ENCODE results near the gene IFIT2.
"Not testable (repeated sequence)": the region's sequence is repeated elsewhere in the genome, so short reads cannot be mapped to it uniquely, and the experiment has no call there.

IFIT2 gene

DNA sequence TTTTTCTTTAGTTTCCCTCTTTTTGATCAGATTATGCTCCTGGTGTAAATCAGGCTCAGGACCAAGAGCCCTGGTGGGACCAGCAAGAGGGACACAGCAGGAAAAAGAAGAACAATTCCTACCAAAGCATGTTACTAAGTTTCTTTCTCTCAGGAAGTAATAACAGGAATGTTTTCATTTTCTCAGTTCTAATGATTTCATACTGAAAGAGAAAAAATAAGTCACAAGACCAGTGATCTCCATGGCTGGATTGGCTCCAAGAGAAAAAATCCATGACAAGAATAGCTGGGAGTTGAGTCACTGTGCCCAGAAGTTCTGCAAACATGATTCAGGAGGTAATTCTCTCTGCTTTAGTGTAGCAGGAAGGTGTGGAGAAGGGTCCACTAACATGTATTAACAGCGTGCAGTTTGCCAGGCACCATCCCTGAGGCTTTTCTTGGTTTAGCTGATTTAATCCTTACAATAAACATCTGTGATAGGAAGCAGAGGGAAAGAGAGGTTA, 23.8 kb upstream of the IFIT2 start:
- H3K4me3 ChIP-seq (ENCODE audit: low read length), result no peak overlapping the region
- DNase-seq (ENCODE audit: low read depth, low spot score), result no peak

DNA sequence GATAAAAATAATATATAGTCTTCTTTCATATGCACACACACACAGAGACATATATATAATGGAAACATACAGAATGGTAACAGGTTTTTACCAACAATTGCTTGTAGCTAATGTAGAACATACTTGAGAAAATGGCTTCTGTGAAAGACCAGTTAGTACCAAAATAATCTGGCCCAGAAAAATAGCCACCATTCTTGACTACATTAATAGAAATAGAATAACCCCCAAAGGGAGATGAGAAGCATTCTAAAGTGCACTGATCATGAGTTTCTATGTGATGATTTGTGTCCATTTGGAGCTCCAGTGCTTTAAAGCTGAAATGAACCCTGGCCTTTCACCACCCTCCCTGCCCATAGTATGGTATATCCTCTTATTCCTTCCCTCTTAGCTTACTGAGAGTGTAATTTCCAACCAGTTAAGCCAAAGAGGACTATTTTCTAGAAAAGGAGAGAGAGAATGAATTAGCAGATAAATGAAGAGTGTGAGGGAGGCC, 22.9 kb upstream of the IFIT2 start:
- H3K4me3 ChIP-seq (ENCODE audit: low read length), result no peak overlapping the region
- no peak for DNase-seq (ENCODE audit: low read depth, low spot score)

DNA sequence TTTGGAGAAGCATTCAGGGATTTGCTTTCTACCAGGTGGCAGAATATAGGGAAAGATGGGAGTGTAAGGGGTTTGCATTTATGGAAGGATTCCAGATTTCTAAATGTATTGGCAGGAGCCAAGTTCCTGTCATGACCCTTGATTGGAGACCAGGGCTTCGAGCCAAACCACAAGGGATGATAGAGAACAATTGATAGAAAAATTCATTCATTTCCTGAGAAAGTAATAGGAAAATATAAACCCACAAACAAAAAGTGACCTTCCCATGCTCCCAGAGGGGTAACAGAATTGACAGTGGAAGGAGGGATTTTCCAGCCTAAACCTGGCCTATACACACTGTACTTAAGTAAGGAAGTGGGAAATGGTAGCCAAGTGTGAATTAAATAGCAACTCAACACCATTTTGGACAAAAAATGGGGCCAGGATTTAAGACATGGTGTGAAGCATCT, 22.4 kb upstream of the IFIT2 start:
- H3K4me3 ChIP-seq (ENCODE audit: low read length), result no peak overlapping the region
- DNase-seq (ENCODE audit: low read depth, low spot score), result no peak

DNA sequence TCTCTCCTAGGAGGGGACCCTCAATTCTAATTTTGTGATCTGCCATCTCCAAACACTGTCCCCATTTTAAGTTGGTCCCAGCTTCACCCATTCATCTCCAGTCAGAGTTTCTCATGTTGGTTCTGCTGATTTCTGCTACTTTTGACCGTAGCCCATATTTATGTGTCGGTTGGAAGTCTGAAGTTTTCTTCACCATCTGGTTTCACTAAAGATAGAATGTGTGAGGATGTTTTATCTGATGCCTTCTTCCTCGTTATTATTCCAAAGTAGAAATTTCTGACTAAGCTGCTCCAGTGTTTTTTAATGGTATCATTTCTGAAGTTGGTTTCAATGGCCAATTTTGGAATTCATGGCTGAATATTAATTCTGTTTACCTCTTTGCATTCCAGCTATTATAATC, 21.3 kb upstream of the IFIT2 start:
- no peak for DNase-seq (ENCODE audit: low read depth, low spot score)
- no peak overlapping the region for H3K4me3 ChIP-seq (ENCODE audit: low read length)

DNA sequence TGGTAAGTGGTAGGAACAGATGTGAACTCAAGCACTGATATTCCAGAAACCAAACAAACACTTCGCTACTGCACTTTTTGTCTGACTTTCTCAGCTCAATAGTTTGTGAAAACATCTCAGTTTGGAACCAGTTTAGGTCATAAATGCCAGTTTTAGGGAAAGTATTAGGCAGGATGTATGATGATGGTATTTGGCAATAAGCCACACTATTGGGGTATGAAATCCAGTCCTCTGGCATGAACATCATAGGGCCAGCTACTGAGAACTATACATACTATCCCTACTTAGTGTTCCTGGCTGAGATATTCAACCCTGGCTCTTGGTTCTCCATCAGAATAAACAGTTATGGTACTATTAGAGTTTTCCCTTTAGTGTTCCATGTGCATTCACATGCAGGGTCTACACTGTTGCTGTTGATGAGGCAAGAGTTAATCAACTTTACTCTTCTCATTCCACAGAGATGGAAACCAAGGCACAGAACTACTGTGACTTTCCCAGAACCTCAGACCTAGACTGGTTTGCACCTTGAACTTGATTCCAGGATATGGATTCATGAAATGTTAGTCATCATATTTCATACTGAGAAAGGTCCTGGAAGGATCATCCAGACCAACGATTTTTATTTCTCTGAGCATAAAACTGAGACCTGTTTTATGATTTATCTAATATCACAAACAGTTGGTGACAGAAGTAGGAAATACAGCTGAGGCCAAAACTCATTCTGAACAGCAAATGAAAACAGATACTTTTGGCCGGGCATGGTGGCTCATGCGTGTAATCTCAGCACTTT, 20.0 kb upstream of the IFIT2 start:
- no peak for DNase-seq (ENCODE audit: low read depth, low spot score)
- no peak overlapping the region for H3K4me3 ChIP-seq (ENCODE audit: low read length)

DNA sequence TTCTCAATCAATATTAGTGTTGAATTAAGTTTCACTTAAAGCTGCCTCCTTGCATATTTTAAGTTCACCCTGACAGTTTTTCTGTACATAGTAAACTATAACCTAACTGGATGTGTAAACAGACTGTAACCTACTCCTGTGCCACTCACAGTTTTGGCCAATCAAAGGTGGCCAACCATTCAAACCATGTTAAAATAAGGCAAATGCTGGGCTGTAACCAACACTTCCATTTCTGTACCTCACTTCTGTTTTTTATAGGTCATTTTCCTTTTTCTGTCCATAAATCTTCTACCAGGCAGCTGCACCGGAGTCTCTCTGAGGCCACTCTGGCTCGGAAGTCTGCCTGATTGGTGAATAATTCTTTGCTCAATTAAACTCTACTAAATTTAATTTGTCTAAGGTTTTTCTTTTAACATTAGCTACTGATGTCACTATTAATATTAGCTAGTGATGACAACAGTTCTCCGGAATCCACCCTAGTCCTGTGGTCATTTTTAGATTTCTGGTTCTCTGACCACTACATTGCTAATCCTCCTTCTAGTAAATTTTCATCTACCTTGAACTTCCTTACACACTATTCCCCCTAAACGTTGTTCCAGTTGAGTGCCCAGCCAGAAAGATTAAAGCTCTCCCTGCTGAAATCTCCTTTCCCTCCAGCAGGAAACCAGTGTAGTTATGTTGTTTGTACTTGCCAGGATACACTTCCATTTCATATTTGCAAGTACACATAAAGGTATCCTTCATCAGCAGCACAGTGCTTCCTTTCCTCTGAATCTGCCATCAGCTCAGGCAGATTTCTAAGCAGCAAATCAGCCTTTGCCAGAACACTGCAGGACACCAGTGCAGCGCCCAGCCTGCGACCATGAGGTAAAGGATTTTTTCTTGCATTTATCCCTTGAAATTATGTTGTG, 18.6 kb upstream of the IFIT2 start:
- DNase-seq (ENCODE audit: low read depth, low spot score), result no peak
- H3K4me3 ChIP-seq (ENCODE audit: low read length), result no peak overlapping the region

DNA sequence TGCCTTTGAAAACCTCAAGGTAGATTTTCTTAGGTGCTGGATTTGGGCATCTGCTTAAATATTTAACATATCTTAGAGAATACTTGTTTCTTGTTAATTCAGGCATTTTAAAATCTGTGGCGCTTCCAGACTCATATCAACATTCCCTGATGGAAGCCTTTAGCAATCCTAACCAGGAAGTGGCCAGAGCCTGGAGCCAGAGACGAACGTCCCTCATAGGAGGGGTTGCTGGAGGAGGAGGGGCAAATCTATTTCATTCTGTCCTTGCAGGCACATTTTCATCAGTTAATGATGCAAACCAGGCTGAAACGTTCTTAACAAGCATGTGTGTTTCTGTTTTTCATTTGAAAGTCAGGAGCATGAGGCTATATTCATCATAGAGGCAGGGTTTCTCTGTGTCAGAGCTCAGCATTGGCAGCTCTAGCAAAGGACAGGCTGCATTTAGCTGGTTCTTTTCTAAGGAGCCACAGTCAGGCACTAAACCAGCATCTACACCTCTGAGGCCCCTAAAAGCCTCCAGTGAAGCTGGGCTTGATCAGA, 17.8 kb upstream of the IFIT2 start:
- no peak overlapping the region for H3K4me3 ChIP-seq (ENCODE audit: low read length)
- no peak for DNase-seq (ENCODE audit: low read depth, low spot score)

DNA sequence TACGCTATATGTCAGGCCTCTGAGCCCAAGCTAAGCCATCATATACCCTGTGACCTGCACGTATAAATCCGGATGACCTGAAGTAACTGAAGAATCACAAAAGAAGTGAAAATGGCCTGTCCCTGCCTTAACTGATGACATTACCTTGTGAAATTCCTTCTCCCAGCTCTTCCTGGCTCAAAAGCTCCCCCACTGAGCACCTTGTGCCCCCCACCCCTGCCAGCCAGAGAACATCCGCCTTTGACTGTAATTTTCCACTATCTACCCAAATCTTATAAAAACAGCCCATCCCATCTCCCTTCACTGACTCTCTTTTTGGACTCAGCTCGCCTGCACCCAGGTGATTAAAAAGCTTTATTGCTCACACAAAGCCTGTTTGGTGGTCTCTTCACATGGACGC, 17.1 kb upstream of the IFIT2 start:
- not testable (repeated sequence) for H3K4me3 ChIP-seq (ENCODE audit: low read length); DNase-seq (ENCODE audit: low read depth, low spot score)

DNA sequence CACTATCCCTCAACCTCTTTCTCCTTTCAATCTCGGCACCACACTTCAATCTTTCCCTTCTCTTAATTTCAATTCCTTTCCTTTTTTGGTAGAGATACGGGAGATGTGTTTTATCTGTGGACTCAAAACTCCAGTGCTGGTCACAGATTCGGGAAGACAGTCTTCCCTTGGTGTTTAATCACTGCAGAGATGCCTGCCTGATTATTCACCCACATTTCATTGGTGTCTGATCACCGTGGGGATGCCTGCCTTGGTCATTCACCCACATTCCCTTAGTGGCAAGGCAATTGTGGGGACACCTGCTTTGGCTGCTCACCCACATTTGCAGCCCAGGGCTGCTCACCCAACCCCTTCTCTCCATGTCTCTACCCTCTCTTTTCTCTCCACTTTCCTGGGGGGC, 16.5 kb upstream of the IFIT2 start:
- H3K4me3 ChIP-seq (ENCODE audit: low read length); DNase-seq (ENCODE audit: low read depth, low spot score): not testable (repeated sequence)

DNA sequence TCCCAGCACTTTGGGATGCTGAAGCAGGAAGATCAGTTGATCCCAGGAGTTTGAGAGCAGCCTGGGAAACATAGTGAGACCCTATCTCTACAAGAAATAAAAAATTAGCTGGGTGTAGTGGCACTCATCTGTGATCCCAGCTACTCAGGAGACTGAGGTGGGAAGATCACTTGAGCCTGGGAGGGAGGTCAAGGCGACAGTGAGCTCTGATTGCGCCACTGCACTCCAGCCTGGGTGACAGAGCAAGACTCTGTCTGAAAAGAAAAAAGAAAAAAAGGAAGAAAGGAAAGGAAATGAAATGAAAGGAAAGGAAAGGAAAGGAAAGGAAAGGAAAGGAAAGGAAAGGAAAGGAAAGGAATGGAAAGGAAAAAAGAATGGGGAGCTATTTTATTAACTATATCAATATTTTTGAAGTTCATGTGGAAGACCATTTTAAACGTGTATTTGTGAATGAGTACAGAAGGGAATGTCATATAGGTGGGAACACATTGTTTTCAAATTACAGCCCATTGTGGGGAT, 7.1 kb upstream of the IFIT2 start:
- H3K4me3 ChIP-seq (ENCODE audit: low read length), result no peak overlapping the region
- no peak for DNase-seq (ENCODE audit: low read depth, low spot score)

DNA sequence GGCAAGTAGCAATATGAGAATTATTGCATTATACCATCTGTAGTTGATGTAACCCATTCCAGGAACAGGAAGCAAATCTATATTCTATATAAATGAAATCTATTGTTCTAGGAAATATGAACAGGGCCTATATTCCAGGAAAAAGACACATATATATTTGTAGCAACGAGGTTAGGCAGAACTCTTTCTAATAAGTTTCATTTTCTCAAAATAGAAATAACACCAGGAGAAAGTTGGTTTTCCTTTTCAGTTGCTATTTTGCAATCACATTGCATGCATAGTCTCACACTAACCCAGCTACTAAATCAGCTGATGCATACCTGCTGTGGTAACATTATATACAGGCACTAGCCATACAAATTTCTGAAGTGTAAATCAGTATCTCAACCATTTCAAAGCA, 6.2 kb upstream of the IFIT2 start:
- H3K4me3 ChIP-seq (ENCODE audit: low read length), result no peak overlapping the region
- DNase-seq (ENCODE audit: low read depth, low spot score), result no peak

DNA sequence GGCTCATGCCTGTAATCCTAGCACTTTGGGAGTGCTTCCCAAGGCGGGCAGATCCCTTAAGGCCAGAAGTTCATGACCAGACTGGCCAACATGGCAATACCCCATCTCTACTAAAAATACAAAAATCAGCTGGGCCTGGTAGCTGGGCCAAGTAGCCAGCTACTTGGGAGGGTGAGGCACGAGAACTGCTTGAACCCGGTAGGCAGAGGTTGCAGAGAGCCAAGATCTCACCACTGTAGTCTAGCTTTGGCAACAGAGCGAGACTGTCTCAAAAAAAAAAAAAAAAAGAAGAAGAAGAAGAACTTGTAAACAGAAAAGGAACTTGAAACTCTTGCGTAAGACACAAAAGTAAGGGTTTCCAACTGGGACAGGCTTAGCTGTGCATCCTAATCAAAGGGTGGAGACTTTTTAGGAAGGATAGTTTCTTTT, 5.6 kb upstream of the IFIT2 start:
- no peak for DNase-seq (ENCODE audit: low read depth, low spot score)
- H3K4me3 ChIP-seq (ENCODE audit: low read length), result no peak overlapping the region

DNA sequence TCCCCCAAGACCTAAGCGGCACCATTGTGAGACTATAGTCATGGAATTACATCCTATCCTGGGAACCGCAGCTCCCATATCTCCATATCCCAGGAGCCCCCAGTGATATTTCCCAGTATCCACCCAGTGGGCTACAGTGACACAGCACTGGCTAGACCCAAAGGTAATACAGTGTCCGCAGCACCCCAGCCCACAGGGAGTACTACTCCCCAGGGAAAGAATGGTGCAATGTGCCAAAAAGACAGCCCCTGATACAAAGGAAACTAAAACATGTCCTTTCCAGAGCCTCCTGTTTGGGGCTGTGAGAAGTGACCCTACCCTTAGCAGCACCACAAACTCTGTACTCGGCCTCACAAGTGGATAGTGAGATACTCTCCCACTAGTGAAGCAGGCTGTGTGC, 4.5 kb upstream of the IFIT2 start:
- DNase-seq (ENCODE audit: low read depth, low spot score), result no peak
- H3K4me3 ChIP-seq (ENCODE audit: low read length), result no peak overlapping the region

DNA sequence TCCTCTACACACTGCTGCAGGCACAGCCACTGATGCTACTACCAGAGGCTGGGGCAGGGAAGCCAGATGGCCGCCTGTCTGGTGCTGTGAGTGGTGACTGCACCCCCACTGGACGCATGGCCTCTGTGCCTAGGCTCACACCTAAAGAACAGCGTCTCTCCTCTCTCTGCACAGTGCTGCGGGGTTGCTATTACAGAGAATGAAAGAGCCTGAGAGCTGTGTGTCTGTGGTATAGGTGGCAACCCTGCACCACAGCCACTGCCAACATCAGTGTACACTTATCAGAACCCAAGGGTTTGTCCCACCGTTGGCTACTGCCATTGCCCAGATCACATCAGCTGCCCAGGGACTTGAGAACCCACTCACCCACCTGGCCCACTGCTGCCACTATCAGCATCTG, 4.1 kb upstream of the IFIT2 start:
- no peak for DNase-seq (ENCODE audit: low read depth, low spot score)
- H3K4me3 ChIP-seq (ENCODE audit: low read length), result no peak overlapping the region

DNA sequence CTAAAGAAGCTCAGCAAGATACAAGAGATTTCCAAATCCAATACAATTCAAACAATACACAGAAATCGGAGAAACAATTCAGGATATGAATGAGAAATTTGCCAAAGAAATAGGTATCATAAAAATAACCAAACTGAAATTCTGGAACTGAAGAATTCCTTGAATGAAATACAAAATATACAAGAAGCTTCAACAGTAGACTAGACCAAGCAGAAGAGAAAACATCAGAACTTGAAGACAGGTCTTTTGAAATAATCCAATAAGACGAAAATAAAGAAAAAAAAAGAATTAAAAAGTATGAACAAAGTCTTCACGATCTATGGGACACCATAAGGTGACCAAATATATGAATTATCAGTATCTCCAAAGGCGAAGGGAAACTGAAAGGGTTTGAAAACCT, 2.8 kb upstream of the IFIT2 start:
- H3K4me3 ChIP-seq (ENCODE audit: low read length), result no peak overlapping the region
- DNase-seq (ENCODE audit: low read depth, low spot score), result no peak

DNA sequence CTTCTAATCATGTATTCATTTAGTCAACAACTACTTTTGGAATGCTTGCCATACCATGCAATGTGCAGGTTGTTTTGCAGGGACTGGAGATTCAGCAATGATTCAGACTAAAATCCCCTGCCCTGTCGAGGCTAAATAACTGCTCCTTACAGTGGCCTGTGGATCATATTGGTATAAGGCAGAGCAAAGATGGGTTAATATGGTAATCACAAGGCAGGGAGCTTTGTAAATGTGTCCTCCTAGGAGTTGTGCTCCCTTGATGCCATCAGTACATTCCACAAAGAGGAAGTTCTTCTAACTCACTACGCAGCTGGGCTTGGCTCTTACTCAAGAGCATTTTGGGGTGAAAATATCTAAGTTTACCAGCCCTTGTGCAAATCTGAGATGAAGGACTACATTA, 614 bp upstream of the IFIT2 start:
- peak; percentile 19 for DNase-seq (ENCODE audit: low read depth, low spot score)
- peak overlapping the region; percentile 51 for H3K4me3 ChIP-seq (ENCODE audit: low read length)

DNA sequence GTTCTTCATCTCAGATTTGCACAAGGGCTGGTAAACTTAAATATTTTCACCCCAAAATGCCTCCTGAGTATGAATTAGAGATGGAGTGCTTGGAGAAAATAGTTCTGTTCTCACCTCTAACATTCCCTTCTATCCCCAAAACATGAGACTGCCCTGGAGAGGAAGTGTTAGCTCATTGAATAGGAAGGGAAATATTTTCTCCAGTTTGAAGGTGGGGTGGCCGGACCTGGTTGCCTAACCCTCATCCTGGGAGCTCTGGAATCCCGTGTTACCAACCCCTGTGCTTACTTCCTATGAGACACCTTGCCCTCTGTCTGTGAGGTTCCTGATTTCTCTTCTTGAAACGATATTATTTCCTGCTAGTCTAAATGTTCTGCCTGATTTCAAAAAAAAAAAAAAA, 779 bp downstream of the IFIT2 start:
- DNase-seq (ENCODE audit: low read depth, low spot score), result no peak
- H3K4me3 ChIP-seq (ENCODE audit: low read length), result peak overlapping the region; percentile 51

DNA sequence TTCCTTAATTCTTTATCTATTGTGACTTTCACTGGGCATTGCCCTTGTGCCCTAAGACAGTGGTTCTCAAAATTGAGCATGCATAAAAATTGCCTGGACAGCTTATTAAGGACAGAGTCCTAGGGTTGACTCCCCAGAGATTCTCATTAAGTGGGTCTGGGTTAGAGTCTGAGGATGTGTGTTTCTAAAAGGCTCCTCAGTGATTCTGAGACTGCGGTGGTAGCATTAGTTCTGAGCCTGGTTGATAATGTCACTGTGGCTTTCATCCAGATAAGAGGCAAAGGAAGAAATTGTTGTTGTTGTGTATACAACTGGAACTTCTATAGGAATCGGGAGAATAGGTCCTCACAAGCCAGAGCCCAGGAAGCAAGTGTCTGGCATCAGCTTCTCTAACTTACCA, 1.3 kb downstream of the IFIT2 start:
- H3K4me3 ChIP-seq (ENCODE audit: low read length), result no peak overlapping the region
- no peak for DNase-seq (ENCODE audit: low read depth, low spot score)

DNA sequence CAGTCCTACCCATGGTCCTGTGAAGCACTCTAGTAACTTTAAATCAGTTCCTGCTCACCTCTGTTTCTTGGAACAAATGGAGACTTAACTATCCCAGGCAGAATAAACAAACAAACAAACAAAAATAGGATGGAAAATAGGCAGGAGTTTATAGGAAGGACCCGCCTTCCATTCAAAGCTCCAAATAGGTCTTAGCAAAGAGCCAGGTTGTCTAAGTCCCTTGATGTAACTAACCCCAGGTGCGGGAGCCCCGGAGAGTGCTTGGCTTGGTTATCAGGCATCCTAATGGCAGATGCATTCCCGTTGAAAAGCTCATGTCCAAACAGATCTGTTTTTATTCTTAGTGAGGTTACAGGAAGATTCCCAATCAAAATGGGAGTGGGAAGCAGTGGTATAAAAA, 2.2 kb downstream of the IFIT2 start:
- no peak overlapping the region for H3K4me3 ChIP-seq (ENCODE audit: low read length)
- DNase-seq (ENCODE audit: low read depth, low spot score), result no peak

DNA sequence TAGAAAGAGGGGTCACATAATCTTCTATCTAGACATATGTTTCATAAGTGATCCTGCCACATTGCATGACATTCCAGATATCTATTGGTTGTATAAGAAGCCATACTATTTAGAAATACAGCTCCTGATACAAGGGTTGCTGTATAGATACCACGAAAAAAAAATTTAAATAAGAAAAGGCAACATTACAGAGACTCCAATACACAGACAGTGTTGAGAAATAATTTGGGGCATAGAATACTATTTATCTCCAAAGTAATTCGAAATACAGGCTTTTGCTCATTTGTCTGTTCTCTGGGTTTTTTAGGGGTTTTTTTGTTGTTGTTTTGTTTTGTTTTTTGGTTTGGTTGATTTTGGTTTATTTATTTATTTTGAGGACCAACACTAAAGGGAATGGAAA, 2.6 kb downstream of the IFIT2 start:
- H3K4me3 ChIP-seq (ENCODE audit: low read length), result no peak overlapping the region
- DNase-seq (ENCODE audit: low read depth, low spot score), result no peak

Measured in Jurkat, Clone E6-1 (cell line).